IMR-90 (cell line): Measurements from ENCODE around the gene GFOD2. TPM values are rescaled to one million over a fixed set of nuclear protein-coding genes. Genes with fewer than 3 reads are reported as not detected.

Experiments
- ATAC-seq: fragments of 200-7000 bp; cut with Tn5 transposase; 2 replicates; pipeline ENCODE4 v1.9.1; 2020; ENCODE audit warnings: low read depth, mild to moderate bottlenecking, moderate library complexity
- BruUV-seq: library from RNA; stranded (reverse); fragments of 400-500 nt; replicated peaks from 2 replicates; lab custom pipeline; 2021; lab: Mats Ljungman, UMichigan
- CTCF ChIA-PET: fragments of 300-600 bp; formaldehyde crosslinking; extraction: SDS; loops from one replicate; lab custom pipeline; 2021; ENCODE audit warnings: antibody characterized with exemption; lab: Yijun Ruan, JAX
- POLR2A ChIA-PET: fragments of 300-600 bp; sonication (Branson Sonifier 250); formaldehyde crosslinking; loops from one replicate; lab custom pipeline; 2022; ENCODE audit warnings: antibody characterized with exemption; ENCODE audit not compliant: unreplicated experiment; lab: Charles Lee
- DNase-seq: peaks from one replicate; pipeline ENCODE4 v3.0.0; 2013
- H2AFZ ChIP-seq: replicated peaks from 2 replicates; pipeline ENCODE3; 2013; ENCODE audit warnings: low read length, mild to moderate bottlenecking; ENCODE audit not compliant: poor library complexity
- H2AK5ac ChIP-seq: 2 replicates; pipeline ENCODE4 v1.6.1; 2013; ENCODE audit warnings: low read depth, low read length, inconsistent platforms
- H2AK9ac ChIP-seq: replicated peaks from 2 replicates; pipeline ENCODE3; 2013; ENCODE audit warnings: mild to moderate bottlenecking, low read depth, low read length, moderate library complexity; ENCODE audit not compliant: poor library complexity
- H2BK120ac ChIP-seq: 2 replicates; pipeline ENCODE4 v1.6.1; 2013; ENCODE audit warnings: low read depth, low read length, inconsistent platforms
- H2BK15ac ChIP-seq: 3 replicates; pipeline ENCODE4 v1.6.1; 2013; ENCODE audit warnings: low read depth, low read length, inconsistent platforms
- H2BK20ac ChIP-seq: 2 replicates; pipeline ENCODE4 v1.6.1; 2013; ENCODE audit warnings: low read depth, mild to moderate bottlenecking, inconsistent platforms, low read length, moderate library complexity
- H2BK5ac ChIP-seq: 2 replicates; pipeline ENCODE4 v1.6.1; 2013; ENCODE audit warnings: mild to moderate bottlenecking, low read depth, low read length, inconsistent platforms; ENCODE audit not compliant: poor library complexity, severe bottlenecking
- H3K14ac ChIP-seq: replicated peaks from 2 replicates; pipeline ENCODE4 v1.6.1; 2013; ENCODE audit warnings: low read depth, low read length, inconsistent platforms
- H3K18ac ChIP-seq: 2 replicates; pipeline ENCODE4 v1.6.1; 2013; ENCODE audit warnings: low read depth, low read length, control low read depth
- H3K23ac ChIP-seq: 2 replicates; pipeline ENCODE4 v1.6.1; 2013; ENCODE audit warnings: low read depth, low read length, inconsistent platforms
- H3K27ac ChIP-seq: 2 replicates; pipeline ENCODE4 v1.5.1; 2013; ENCODE audit warnings: mild to moderate bottlenecking, control low read depth, low read length; ENCODE audit not compliant: insufficient read depth
- H3K27me3 ChIP-seq: 2 replicates; pipeline ENCODE4 v1.6.1; 2013; ENCODE audit warnings: low read length; ENCODE audit not compliant: control insufficient read depth, insufficient read depth
- H3K36me3 ChIP-seq: 2 replicates; pipeline ENCODE4 v1.6.1; 2013; ENCODE audit warnings: low read length, mixed read lengths; ENCODE audit not compliant: control insufficient read depth, insufficient read depth
- H3K4ac ChIP-seq: 2 replicates; pipeline ENCODE4 v1.6.1; 2013; ENCODE audit warnings: low read depth, low read length, inconsistent platforms
- H3K4me1 ChIP-seq: 2 replicates; pipeline ENCODE4 v1.6.1; 2013; ENCODE audit warnings: low read length, mixed read lengths; ENCODE audit not compliant: control insufficient read depth, insufficient read depth
- H3K4me2 ChIP-seq: 2 replicates; pipeline ENCODE4 v1.6.1; 2013; ENCODE audit warnings: low read depth, mild to moderate bottlenecking, control low read depth, low read length, moderate library complexity
- H3K4me3 ChIP-seq: 2 replicates; pipeline ENCODE4 v1.5.1; 2013; ENCODE audit warnings: low read depth, mild to moderate bottlenecking, control low read depth, low read length, moderate library complexity; ENCODE audit not compliant: insufficient read depth
- H3K56ac ChIP-seq: 2 replicates; pipeline ENCODE4 v1.6.1; 2013; ENCODE audit warnings: low read length, inconsistent platforms; ENCODE audit not compliant: insufficient read depth; ENCODE audit errors: extremely low read depth
- H3K79me1 ChIP-seq, 2 experiments: 2 replicates each; pipeline ENCODE4 v1.6.1; 2013; ENCODE audit warnings: low read length in 2 of 2, inconsistent platforms in 1 of 2, low read depth in 1 of 2
- H3K9ac ChIP-seq: 2 replicates; pipeline ENCODE4 v1.6.1; 2013; ENCODE audit warnings: low read depth, low read length, control low read depth
- H3K9me1 ChIP-seq: 2 replicates; pipeline ENCODE4 v1.6.1; 2013; ENCODE audit warnings: low read length, inconsistent platforms; ENCODE audit not compliant: insufficient read depth
- H3K9me3 ChIP-seq: 2 replicates; pipeline ENCODE4 v1.6.1; 2013; ENCODE audit warnings: low read length; ENCODE audit not compliant: control insufficient read depth, insufficient read depth
- H4K20me1 ChIP-seq: 2 replicates; pipeline ENCODE4 v1.6.1; 2013; ENCODE audit warnings: low read length, inconsistent platforms; ENCODE audit not compliant: insufficient read depth
- H4K5ac ChIP-seq: 2 replicates; pipeline ENCODE4 v1.6.1; 2013; ENCODE audit warnings: mild to moderate bottlenecking, low read depth, low read length, control low read depth
- H4K8ac ChIP-seq, 2 experiments: 2 replicates each; pipeline ENCODE4 v1.6.1; 2013; ENCODE audit warnings: low read depth in 2 of 2, low read length in 2 of 2, control low read depth in 1 of 2, inconsistent platforms in 1 of 2
- H4K91ac ChIP-seq: 2 replicates; pipeline ENCODE4 v1.6.1; 2013; ENCODE audit warnings: low read depth, low read length, inconsistent platforms; ENCODE audit not compliant: insufficient read depth
- CHD1 ChIP-seq: IDR thresholded peaks from 2 replicates; pipeline ENCODE4 v1.6.1; 2012; ENCODE audit warnings: low read depth, low read length, improper control_type of control experiment
- MAFK ChIP-seq: IDR thresholded peaks from 2 replicates; pipeline ENCODE4 v1.6.1; 2012; ENCODE audit warnings: low read depth, low read length, improper control_type of control experiment
- POLR2A ChIP-seq: IDR thresholded peaks from 2 replicates; pipeline ENCODE4 v1.6.1; 2012; ENCODE audit warnings: mild to moderate bottlenecking, low read depth, low read length
- RFX5 ChIP-seq: IDR thresholded peaks from 2 replicates; pipeline ENCODE4 v1.8.0; 2012; ENCODE audit warnings: low read depth, mild to moderate bottlenecking, low read length, moderate library complexity
- SMC3 ChIP-seq: fragments of 150-350 bp; IDR thresholded peaks from 2 replicates; pipeline ENCODE4 v1.6.1; 2016; ENCODE audit warnings: low read depth, mild to moderate bottlenecking, antibody characterized with exemption, low read length, moderate library complexity
- WGBS, 2 experiments: methylation state at CpG; one replicate each; pipeline versions ENCODE4 v1.1.5 to v1.1.7; 2013; ENCODE audit warnings: missing lambda C conversion rate in 2 of 2; ENCODE audit not compliant: insufficient read length in 1 of 2; ENCODE audit errors: extremely low coverage in 2 of 2; 5-methylcytosine and 5-hydroxymethylcytosine counted together
- dilution Hi-C: fragments of 300-500 bp; cut with HindIII; formaldehyde crosslinking; loops from one replicate; pipeline ENCODE4 v1.14.3; 2018; ENCODE audit warnings: low sequenced_read_pairs; ENCODE audit not compliant: unreplicated experiment
- in situ Hi-C: fragments of 300-500 bp; cut with MboI; formaldehyde crosslinking; loops from 3 replicates; pipeline ENCODE4 v1.14.3; 2019; ENCODE audit warnings: low sequenced_read_pairs, inconsistent platforms, mixed read lengths
- intact Hi-C: fragments of 100-400 bp; cut with micrococcal nuclease; formaldehyde crosslinking; loops from 2 replicates; pipeline ENCODE4 v1.10.0; 2022
- polyA plus RNA-seq, 3 experiments: library from polyadenylated mRNA; depleted of rRNA; stranded (reverse); fragments of >200 nt; gene quantifications; 2 replicates each; pipeline ENCODE4 v1.2.3, GENCODE V29; 2012; ENCODE audit warnings: low replicate concordance in 1 of 3
- total RNA-seq: library from RNA; depleted of rRNA; stranded (reverse); fragments of >200 nt; gene quantifications from 2 replicates; pipeline ENCODE4 v1.2.3, GENCODE V29; 2012

The GFOD2 gene
- total and polyA plus RNA-seq, 2 of the 4 experiments (the other 2 are of a cell fraction), result 12.3 to 18.1 TPM

DNA sequence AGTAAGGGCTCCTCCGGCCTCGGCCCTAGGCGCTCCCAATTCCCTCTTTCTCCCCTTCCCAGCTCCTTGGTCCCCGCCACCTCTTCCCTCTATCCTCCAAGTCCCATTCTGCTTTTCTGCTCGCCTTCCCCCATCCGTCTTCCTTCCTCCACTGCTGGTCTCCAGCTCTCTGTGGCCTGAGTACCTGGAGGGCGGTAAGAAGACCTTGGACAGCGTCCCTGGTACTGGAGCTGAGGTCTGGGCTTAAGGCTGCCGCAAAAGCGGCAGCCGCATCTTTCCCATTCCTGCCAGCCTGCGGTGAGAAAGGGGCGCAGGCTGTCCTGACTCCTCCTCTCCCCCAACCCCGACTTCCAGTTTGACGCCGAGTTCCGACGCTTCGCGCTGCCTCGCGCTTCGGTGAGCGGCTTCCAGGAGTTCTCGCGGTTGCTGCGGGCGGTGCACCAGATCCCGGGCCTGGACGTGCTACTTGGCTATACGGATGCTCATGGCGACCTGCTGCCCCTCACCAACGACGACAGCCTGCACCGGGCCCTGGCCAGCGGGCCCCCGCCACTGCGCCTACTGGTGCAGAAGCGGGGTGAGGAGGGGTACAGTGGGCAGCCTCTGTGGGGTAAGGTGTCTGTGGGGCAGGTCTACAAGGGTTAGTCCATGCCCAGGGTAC, 57.9 kb downstream of the GFOD2 start:
- dilution Hi-C loops, result no loop called here
- Histone ChIP-seq H4K20me1 (peaks cover 5% of the 10 kb centered on the region), H3K9me1 (peaks cover 4% of the 10 kb centered on the region), H2BK20ac (no peak overlapping the region), H3K4me3 (peak overlapping the region; percentile 3; the same call in 1 of the 2 replicates), H3K9me3 (no peaks in the 10 kb centered on the region), H2AK9ac (no peak overlapping the region), H3K36me3 (peaks cover 3% of the 10 kb centered on the region; the same call in 1 of the 2 replicates), H4K91ac (no peak overlapping the region), H3K4ac (no peak overlapping the region), H3K27me3 (no peaks in the 10 kb centered on the region), H2AK5ac (no peak overlapping the region), H2BK15ac (no peak overlapping the region), H3K4me1 (peaks cover 7% of the 10 kb centered on the region), H4K5ac (no peak overlapping the region), H4K8ac (no peak overlapping the region), H2AFZ (peak overlapping the region; percentile 91), H3K79me1 (peaks cover 11 to 32% of the 10 kb centered on the region in 2 experiments), H3K14ac (no peak overlapping the region), H3K4me2 (peak overlapping the region; percentile 41), H3K56ac (no peak overlapping the region), H2BK120ac (no peak overlapping the region), H2BK5ac (no peak overlapping the region), H3K27ac (no peak overlapping the region), H3K23ac (no peak overlapping the region), H3K9ac (no peak overlapping the region), H3K18ac (no peak overlapping the region)
- ChIA-PET POLR2A (interaction anchor here (0.6 kb wide), 1 partner anchor 1139 kb away, joined by 5 read pairs; no protein-coding TSS in a partner anchor), CTCF (interaction anchor here (1.4 kb wide), 1 partner anchor 99 kb away, joined by 4 read pairs; the partner anchor contains the start of gene CTCF)
- no peak for TF ChIP-seq RFX5
- no peak for TF ChIP-seq MAFK
- TF ChIP-seq CHD1, result no peak
- TF ChIP-seq SMC3, result no peak
- no peak for TF ChIP-seq POLR2A
- 5% methylated on average over 10 of the region's 39 CpGs; no CpG with 5 or more reads in 1 of the 2 experiments for WGBS, 2 experiments
- in situ Hi-C loops, result loop anchor here (10.0 kb wide), 1 partner anchor 136 kb away; the partner anchor contains the start of gene RIPOR1
- DNase-seq (peak; percentile 52), ATAC-seq (peak; percentile 11)
- BruUV-seq, result no TSS peak
- intact Hi-C loops, result no loop called here
